ENCODE measurements around the gene PDIA6. TPM values are rescaled to one million over a fixed set of nuclear protein-coding genes. Genes with fewer than 3 reads are reported as not detected.

Gene PDIA6
- total RNA-seq, 2 experiments from 2014 or later = 25.5 to 26.3 TPM

- Mint-ChIP-seq H3K4me3 (no peak overlapping the region), H3K27me3 (peaks cover 8% of the 10 kb centered on the region), H3K9me3 (no peaks in the 10 kb centered on the region), H3K36me3 (ENCODE audit: low read depth) (no peaks in the 10 kb centered on the region), H3K27ac (no peak overlapping the region), H3K4me1 (ENCODE audit: low read depth) (no peaks in the 10 kb centered on the region)
- H3K36me3 ChIP-seq (ENCODE audit: insufficient read depth, low read length) = no peaks in the 10 kb centered on the region
- H3K4me1 ChIP-seq (ENCODE audit: insufficient read depth, low read length) = no peaks in the 10 kb centered on the region
- peaks cover 0 to 5% of the 10 kb centered on the region in 2 experiments for H3K9me3 ChIP-seq (ENCODE audit: control insufficient read depth in 1 of 2, insufficient read depth in 1 of 2, low read length in 2 of 2)
- intact Hi-C loops (cut with DNase I, micrococcal nuclease) = no loop called here
- POLR2A ChIA-PET = no interaction called here
- H3K4me3 ChIP-seq (ENCODE audit: low read length) = no peak overlapping the region
- ATAC-seq (ENCODE audit: poor library complexity) (no peak), DNase-seq (no peak)
- H3K27me3 ChIP-seq (ENCODE audit: control insufficient read depth in 1 of 2, insufficient read depth in 2 of 2, low read length in 2 of 2) = no peaks in the 10 kb centered on the region
- H3K27ac ChIP-seq (ENCODE audit: low read depth in 1 of 2, low read length in 2 of 2) = no peak overlapping the region
- CTCF ChIA-PET = no interaction called here
- TF ChIP-seq CTCF (IDR thresholded peaks at IDR 0.05) = no peak
Observed at GRCh38 chr2:10848541-10848940, 36.0 kb upstream of the PDIA6 start.

DNA sequence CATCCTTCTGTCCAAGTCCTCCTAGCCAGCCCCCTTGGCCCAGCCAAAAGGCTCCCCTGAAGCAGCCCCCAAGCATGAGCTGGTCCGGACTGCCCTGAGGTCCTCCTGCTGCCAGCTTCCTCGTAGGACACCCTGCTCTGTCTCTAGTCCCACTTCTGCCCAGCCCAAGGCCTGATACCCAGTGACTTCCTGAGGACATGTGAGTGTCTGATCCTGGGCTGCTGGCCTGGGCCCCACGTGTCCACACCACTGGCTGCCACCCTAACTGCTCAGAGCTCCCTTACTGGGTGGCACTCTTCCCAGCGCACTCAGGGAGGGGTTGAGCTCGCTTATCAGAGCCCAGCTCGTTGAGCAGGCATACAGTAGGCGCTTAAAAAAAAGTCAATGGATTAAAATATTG is 34.4 kb upstream of the PDIA6 start:
- Histone ChIP-seq H3K9me3 (ENCODE audit: control insufficient read depth in 1 of 2, insufficient read depth in 1 of 2, low read length in 2 of 2) (peaks cover 5 to 11% of the 10 kb centered on the region in 2 experiments), H3K27ac (ENCODE audit: low read depth in 1 of 2, low read length in 2 of 2) (no peak overlapping the region), H3K36me3 (ENCODE audit: insufficient read depth, low read length) (no peaks in the 10 kb centered on the region), H3K27me3 (ENCODE audit: control insufficient read depth in 1 of 2, insufficient read depth in 2 of 2, low read length in 2 of 2) (no peaks in the 10 kb centered on the region), H3K4me1 (ENCODE audit: insufficient read depth, low read length) (no peaks in the 10 kb centered on the region), H3K4me3 (ENCODE audit: low read length) (no peak overlapping the region)
- CTCF ChIA-PET = interaction anchor here (1.0 kb wide), 1 partner anchor 12 kb away, joined by 5 read pairs; no protein-coding TSS in a partner anchor
- H3K27ac Mint-ChIP-seq = no peak overlapping the region
- POLR2A ChIA-PET = no interaction called here
- intact Hi-C loops (cut with DNase I, micrococcal nuclease) = no loop called here
- ATAC-seq (ENCODE audit: poor library complexity) (no peak), DNase-seq (no peak)
- H3K36me3 Mint-ChIP-seq (ENCODE audit: low read depth) = peaks cover 6% of the 10 kb centered on the region
- H3K4me1 Mint-ChIP-seq (ENCODE audit: low read depth) = no peaks in the 10 kb centered on the region
- H3K4me3 Mint-ChIP-seq = no peak overlapping the region
- TF ChIP-seq CTCF (IDR thresholded peaks at IDR 0.05) = no peak
- peaks cover 4% of the 10 kb centered on the region for H3K9me3 Mint-ChIP-seq
- peaks cover 8% of the 10 kb centered on the region for H3K27me3 Mint-ChIP-seq

- no peaks in the 10 kb centered on the region for H3K36me3 ChIP-seq (ENCODE audit: insufficient read depth, low read length)
- ChIA-PET CTCF (no interaction called here), POLR2A (no interaction called here)
- DNase-seq = no peak
- H3K27me3 Mint-ChIP-seq = peaks cover 8% of the 10 kb centered on the region
- peaks cover 5% of the 10 kb centered on the region for H3K9me3 Mint-ChIP-seq
- intact Hi-C loops (cut with DNase I, micrococcal nuclease) = no loop called here
- no peak overlapping the region for H3K27ac Mint-ChIP-seq
- no peak overlapping the region for H3K4me3 Mint-ChIP-seq
- H3K4me1 ChIP-seq (ENCODE audit: insufficient read depth, low read length) = no peaks in the 10 kb centered on the region
- peaks cover 12 to 18% of the 10 kb centered on the region in 2 experiments for H3K9me3 ChIP-seq (ENCODE audit: control insufficient read depth in 1 of 2, insufficient read depth in 1 of 2, low read length in 2 of 2)
- H3K36me3 Mint-ChIP-seq (ENCODE audit: low read depth) = peaks cover 7% of the 10 kb centered on the region
- no peak for ATAC-seq (ENCODE audit: poor library complexity)
- TF ChIP-seq CTCF (IDR thresholded peaks at IDR 0.05) = no peak
- H3K4me1 Mint-ChIP-seq (ENCODE audit: low read depth) = no peaks in the 10 kb centered on the region
- H3K27ac ChIP-seq (ENCODE audit: low read depth in 1 of 2, low read length in 2 of 2) = no peak overlapping the region
- H3K27me3 ChIP-seq (ENCODE audit: control insufficient read depth in 1 of 2, insufficient read depth in 2 of 2, low read length in 2 of 2) = no peaks in the 10 kb centered on the region
- H3K4me3 ChIP-seq (ENCODE audit: low read length) = no peak overlapping the region
Observed at GRCh38 chr2:10846110-10846861, 33.7 kb upstream of the PDIA6 start.
